Testis (tissue), 3 donors: ENCODE results near the gene CFLAR. TPM values are rescaled to one million over a fixed set of nuclear protein-coding genes. Genes with fewer than 3 reads are reported as not detected.
"Not testable (repeated sequence)": the region's sequence is repeated elsewhere in the genome, so short reads cannot be mapped to it uniquely, and the experiment has no call there.

ENCODE experiments used
- DNase-seq: peaks from one replicate; pipeline ENCODE4 v3.0.0-alpha.2; 2019
- H3K27ac ChIP-seq, 2 donors: fragments of 200-600 bp; sonication (generic); one replicate each; pipeline ENCODE4 v1.5.1; 2019
- H3K27me3 ChIP-seq: fragments of 200-600 bp; sonication (generic); one replicate; pipeline ENCODE4 v1.5.1; 2019
- H3K36me3 ChIP-seq: fragments of 200-600 bp; sonication (generic); one replicate; pipeline ENCODE4 v1.5.1; 2017; ENCODE audit warnings: low read depth; ENCODE audit errors: missing control alignments
- H3K4me1 ChIP-seq: fragments of 200-600 bp; sonication (generic); one replicate; pipeline ENCODE4 v1.5.1; 2019
- H3K4me3 ChIP-seq, 2 donors: fragments of 200-600 bp; sonication (generic); one replicate each; pipeline ENCODE4 v1.5.1; 2017 to 2019
- H3K9me3 ChIP-seq: fragments of 200-600 bp; sonication (generic); one replicate; pipeline ENCODE4 v1.5.1; 2017
- CTCF ChIP-seq, 3 experiments: fragments of 450-650 bp in 2 of 3; fragments of 200-600 bp in 1 of 3; sonication (generic) in 1 of 3; IDR thresholded peaks; one replicate each; pipeline ENCODE4 v1.5.1; 2016 to 2019; ENCODE audit warnings: antibody characterized with exemption in 3 of 3, mild to moderate bottlenecking in 2 of 3, moderate library complexity in 1 of 3
- POLR2A ChIP-seq: fragments of 450-650 bp; IDR thresholded peaks from one replicate; pipeline ENCODE4 v1.6.1; 2017; ENCODE audit warnings: antibody characterized with exemption, mild to moderate bottlenecking, moderate library complexity
- WGBS, 2 donors: methylation state at CpG; one replicate each; pipeline ENCODE4 v1.1.5; 2018; 5-methylcytosine and 5-hydroxymethylcytosine counted together
- intact Hi-C: fragments of 100-400 bp; cut with DNase I; formaldehyde crosslinking; loops from one replicate; pipeline ENCODE4 v1.15.1; 2023; ENCODE audit warnings: low total_unique reads
- polyA plus RNA-seq: library from polyadenylated mRNA; stranded (reverse); fragments of 350-450 nt; fragmentation: Illumina TruSeq; extraction: RNeasy Lipid Tissue Mini Kit (QIAGEN cat#74804); gene quantifications from one replicate; pipeline ENCODE4 v1.2.3, GENCODE V29; 2014; ENCODE audit warnings: low read depth, low replicate concordance; ENCODE audit not compliant: insufficient read depth
- total RNA-seq, 2 donors: library from RNA; depleted of rRNA; stranded (reverse); fragments of >200 nt; gene quantifications; one replicate each; pipeline ENCODE4 v1.2.3, GENCODE V29; 2016

CFLAR gene
- total and polyA plus RNA-seq, 3 donors from 2014 or later, result 51.1 to 137 (median 117) TPM

- TF ChIP-seq CTCF (IDR thresholded peaks at IDR 0.05), result no peak
- TF ChIP-seq POLR2A, result no peak
- no peak overlapping the region for H3K27ac ChIP-seq
- WGBS, 2 donors, result 81 to 92% methylated on average over 6 to 15 of the region's 15 CpGs
- H3K9me3 ChIP-seq, result no peaks in the 10 kb centered on the region
- H3K36me3 ChIP-seq, result no peaks in the 10 kb centered on the region
- H3K4me1 ChIP-seq, result no peaks in the 10 kb centered on the region
- intact Hi-C loops, result no loop called here
- no peak overlapping the region for H3K4me3 ChIP-seq
- no peaks in the 10 kb centered on the region for H3K27me3 ChIP-seq
- no peak for DNase-seq
Measured at GRCh38 chr2:201138401-201138970, 22.5 kb downstream of the CFLAR start.

- H3K4me1 ChIP-seq, intact Hi-C loops, H3K4me3 ChIP-seq, H3K36me3 ChIP-seq, DNase-seq, H3K27ac ChIP-seq, H3K9me3 ChIP-seq, H3K27me3 ChIP-seq: not testable (repeated sequence)
- 52 to 70% methylated on average over 12 to 14 of the region's 14 CpGs for WGBS, 2 donors
Measured at GRCh38 chr2:201138986-201139781, 23.2 kb downstream of the CFLAR start.

GRCh38 chr2:201139836-201140604, 24.1 kb downstream of the CFLAR start:
- Histone ChIP-seq H3K27ac (no peak overlapping the region), H3K27me3 (no peaks in the 10 kb centered on the region), H3K4me1 (no peaks in the 10 kb centered on the region), H3K4me3 (no peak overlapping the region), H3K36me3 (no peaks in the 10 kb centered on the region), H3K9me3 (no peaks in the 10 kb centered on the region)
- DNase-seq, result no peak
- TF ChIP-seq CTCF (IDR thresholded peaks at IDR 0.05), result no peak
- no peak for TF ChIP-seq POLR2A
- intact Hi-C loops, result no loop called here
- 58 to 62% methylated on average over 25 to 34 of the region's 34 CpGs for WGBS, 2 donors

GRCh38 chr2:201144101-201145051, 28.4 kb downstream of the CFLAR start:
- Histone ChIP-seq H3K4me3 (no peak overlapping the region), H3K27ac (no peak overlapping the region), H3K4me1 (no peaks in the 10 kb centered on the region), H3K9me3 (no peaks in the 10 kb centered on the region), H3K27me3 (no peaks in the 10 kb centered on the region), H3K36me3 (no peaks in the 10 kb centered on the region)
- DNase-seq, result no peak
- TF ChIP-seq CTCF (IDR thresholded peaks at IDR 0.05) (no peak), POLR2A (no peak)
- intact Hi-C loops, result no loop called here
- WGBS, 2 donors, result 86 to 88% methylated on average over 5 of the region's 5 CpGs
